GM18508 (cell line): ENCODE data around the gene LGALS3BP.
"Not testable (repeated sequence)": the region's sequence is repeated elsewhere in the genome, so short reads cannot be mapped to it uniquely, and the experiment has no call there.

ENCODE experiments used
- ATAC-seq: cut with Tn5 transposase; IDR thresholded peaks from one replicate; pipeline ENCODE4 v1.9.1; 2021; ENCODE audit warnings: moderate number of reproducible peaks; ENCODE audit not compliant: insufficient read depth, unreplicated experiment

The LGALS3BP gene, protein sequence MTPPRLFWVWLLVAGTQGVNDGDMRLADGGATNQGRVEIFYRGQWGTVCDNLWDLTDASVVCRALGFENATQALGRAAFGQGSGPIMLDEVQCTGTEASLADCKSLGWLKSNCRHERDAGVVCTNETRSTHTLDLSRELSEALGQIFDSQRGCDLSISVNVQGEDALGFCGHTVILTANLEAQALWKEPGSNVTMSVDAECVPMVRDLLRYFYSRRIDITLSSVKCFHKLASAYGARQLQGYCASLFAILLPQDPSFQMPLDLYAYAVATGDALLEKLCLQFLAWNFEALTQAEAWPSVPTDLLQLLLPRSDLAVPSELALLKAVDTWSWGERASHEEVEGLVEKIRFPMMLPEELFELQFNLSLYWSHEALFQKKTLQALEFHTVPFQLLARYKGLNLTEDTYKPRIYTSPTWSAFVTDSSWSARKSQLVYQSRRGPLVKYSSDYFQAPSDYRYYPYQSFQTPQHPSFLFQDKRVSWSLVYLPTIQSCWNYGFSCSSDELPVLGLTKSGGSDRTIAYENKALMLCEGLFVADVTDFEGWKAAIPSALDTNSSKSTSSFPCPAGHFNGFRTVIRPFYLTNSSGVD

DNA sequence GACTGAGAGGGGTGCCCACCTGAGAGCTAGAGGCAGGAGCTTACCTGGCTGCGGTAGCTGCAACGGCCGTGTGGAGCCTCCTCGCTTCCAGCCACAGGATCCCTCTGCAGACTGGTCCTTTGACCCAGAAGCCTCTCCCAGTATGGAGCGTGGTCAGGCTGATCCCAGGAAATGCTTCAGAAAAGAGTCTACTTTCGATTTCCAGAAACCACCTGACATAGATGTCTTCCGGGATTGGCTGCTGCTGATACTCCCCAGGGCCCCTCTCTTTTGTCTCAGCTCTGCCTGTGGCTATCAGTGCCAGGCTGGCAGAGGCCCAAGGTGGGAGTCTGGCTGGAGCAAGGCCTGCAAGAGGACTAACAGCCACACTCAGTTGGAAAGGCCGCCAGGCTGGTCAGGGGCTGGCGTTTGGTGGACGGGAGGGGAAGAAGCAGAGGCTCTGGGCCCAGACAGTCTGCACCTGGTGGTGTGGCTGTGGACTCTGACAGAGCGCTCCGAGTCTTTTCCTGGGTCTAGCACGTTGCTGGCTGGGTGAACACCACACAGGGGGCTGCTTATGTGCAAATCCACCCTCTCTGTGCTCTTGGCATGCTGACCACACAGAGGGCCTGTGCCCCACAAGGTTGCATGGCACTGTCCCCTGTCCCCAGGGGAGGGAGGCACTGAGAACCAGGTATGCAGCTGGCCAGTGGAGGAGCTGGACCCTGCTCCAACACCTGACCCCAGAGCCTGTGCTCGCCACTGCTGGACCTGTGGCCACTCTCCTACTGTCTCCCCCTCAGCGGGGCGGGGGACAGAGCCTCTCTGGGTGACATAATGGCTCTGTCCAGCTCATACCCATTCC, at the start of gene LGALS3BP:
Gene LGALS3BP (minus strand): TSS at position 144 of the 844 bp plus-strand sequence. CDS start 2,732 bp downstream, outside the sequence.
- ATAC-seq, result no peak

DNA sequence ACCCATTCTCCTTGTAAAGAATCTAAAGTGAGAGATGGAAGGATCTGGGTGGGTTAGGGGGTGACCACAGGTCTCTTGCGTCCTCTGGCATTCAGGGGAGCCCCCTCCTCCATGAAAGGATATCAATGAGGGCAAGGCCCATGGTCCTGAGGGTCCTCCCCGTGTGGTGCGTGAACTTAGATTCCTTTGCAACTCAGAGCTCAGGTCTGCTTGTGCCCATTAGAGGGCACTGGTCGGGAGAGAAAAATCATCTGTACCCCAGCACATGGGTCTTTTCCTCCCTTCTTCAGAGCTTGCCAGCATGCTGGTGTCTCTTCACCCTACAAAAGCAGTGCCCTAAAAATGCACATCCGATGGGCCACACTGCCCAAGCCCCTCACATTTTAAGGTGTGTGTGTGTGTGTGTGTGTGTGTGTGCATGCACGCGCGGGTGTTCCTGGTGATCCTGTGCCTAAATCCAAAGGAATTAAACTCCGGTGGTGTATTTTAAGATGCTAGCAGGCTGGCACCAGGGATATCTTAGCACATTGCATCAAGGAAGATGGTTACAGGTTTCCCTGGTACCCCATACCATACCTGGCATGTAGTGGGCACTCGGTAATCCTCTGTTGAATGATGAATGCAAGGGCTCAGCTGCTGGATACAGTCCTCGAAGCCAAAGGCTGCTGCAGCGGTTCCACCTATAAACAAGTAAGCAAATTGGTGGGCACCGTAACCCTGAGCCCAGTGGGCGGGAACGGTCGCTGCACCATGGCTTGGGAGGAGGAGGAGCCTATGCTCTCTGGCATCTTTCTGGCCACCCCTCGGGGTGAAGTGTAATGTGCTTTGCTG, 49.0 kb upstream of the LGALS3BP start:
- ATAC-seq, result no peak

DNA sequence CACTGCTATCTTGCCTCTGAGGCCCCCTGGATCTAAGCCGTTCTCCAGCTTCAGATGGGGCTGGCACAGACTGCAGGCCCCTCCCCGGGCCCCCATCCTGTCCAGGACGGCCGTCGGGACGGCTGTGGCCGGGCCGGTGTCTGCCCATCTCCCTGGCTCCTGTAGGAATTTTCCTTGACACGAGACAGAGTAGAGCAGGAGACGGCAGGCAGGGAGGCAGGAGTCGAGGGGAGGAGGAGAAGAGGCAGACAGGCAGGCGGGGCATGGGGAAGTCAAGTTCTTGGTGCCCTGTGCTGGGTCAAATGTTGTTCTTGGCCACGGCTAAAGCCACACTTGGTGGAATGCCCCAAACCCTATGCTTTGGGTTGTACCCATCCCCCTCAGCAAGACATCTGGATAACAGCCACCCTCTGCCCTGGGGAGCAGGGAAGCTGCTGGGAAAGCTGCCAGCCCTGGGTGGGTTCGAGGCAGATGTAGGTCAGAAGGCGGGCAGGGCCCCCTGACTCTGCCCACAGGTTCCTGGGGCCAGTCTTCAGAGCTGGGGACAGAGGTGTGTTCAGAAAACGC, 48.3 kb upstream of the LGALS3BP start:
- ATAC-seq, result no peak

DNA sequence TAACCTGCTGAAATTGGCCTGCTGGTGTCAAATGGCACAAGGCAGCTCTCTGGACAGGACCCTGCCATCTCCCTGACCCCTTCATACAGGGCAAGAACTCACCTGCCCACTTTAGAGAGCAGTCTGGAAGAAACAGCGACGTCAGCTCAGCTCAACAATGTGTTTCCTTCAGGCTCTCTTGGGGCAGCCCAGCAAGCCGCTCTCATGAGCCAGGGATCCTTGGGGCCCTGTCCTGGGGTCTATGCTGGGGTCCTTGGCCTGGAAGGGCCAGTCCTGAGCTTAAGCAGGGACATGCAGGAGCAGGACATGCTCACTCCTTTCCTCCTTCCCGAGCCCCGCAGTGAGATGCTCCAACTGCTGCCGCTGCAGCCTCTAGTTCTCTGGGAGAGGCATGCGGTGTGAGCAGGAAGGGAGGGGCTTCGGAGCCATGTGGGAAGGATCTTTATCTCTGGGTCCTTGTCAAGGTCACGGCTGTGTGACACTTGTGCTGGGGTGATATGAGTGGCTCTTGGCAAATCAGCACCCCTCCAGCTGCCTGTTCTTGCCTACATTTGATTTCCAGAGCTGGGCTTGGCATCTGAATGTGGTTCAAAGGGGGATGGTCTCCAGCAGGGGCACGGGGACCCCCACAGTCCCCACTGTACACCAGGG, 47.7 kb upstream of the LGALS3BP start:
- no peak for ATAC-seq

DNA sequence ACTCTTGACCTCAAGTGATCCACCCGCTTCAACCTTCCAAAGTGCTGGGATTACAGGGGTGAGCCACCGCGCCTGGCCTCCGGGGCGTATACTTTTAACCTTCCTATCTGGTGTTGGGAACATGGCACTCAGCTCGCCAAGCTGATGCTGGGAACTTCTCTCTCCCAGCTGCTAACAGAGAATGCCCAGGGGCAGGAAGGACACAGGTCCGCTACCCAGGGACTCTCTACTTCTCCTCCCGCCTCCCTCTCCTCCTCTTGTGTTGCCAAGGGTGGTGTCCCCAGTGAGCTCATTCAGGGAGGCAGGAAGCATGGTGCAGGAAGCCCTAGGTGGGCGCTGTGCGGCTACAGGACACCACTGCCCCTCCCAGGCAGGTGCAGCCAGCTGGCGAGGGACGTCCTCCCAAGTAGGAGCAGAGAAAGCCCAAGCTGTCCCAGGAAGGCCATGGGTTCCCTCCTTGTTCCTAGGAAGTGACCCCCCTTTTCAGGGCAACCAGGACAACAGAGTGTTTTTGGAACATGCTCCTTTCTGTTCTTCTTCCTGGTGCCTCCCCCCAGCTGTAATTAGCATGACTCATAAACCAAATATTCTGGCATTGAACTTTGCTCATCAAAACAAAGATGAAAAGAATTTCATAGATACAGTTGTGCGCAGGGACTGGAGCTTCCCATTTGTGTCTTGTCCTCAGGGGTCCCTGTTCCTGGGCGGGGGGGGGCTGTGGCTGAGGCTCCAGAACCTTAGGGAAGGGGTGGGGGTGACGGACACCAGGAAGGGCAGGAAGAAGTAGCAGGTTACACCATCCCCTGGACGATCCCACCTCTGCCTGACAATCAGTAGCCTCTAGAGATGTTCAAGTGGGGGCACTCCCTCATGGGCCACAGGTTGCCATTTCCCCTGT, 46.9 kb upstream of the LGALS3BP start:
- ATAC-seq, result no peak

DNA sequence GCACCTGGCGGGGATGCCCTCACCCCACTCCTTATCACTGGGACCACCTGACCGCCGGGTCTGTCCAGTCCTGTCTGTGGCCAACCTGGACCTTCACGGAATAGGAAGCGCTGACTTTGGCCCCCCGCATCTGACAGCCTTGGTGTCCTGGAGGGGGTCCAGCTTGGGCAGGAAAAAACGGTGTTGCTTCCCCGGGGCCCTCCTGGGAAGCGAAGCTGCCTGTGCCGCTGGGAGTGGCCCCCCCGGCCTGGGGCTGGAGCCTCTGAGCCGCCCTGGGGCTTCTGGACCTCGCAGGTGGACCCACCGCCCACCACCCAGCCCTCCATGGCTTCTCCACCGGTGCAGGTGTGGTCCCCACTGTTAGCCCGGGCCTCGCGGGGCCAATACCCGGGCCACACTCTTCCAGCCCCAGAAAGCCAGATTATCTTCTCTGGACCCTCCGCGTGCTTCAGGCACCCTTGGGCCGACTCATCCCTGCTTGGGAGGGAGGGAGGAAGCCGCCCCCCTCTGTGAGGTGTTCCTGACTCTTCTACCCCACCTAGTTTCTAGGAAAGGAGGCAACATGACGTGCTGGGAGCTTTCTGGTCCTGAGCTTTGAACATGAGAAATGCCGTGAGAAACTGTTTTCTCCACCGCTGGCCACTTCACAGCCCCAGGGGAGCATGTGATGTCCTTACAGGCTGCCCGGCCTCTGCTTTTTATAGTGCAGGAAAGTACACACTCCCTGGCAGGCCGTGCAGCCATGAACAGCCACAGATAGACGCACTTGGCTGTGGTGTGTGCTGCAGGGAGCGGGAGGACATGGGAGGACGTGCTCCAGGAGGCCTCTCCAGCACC, 45.4 kb upstream of the LGALS3BP start:
- no peak for ATAC-seq

DNA sequence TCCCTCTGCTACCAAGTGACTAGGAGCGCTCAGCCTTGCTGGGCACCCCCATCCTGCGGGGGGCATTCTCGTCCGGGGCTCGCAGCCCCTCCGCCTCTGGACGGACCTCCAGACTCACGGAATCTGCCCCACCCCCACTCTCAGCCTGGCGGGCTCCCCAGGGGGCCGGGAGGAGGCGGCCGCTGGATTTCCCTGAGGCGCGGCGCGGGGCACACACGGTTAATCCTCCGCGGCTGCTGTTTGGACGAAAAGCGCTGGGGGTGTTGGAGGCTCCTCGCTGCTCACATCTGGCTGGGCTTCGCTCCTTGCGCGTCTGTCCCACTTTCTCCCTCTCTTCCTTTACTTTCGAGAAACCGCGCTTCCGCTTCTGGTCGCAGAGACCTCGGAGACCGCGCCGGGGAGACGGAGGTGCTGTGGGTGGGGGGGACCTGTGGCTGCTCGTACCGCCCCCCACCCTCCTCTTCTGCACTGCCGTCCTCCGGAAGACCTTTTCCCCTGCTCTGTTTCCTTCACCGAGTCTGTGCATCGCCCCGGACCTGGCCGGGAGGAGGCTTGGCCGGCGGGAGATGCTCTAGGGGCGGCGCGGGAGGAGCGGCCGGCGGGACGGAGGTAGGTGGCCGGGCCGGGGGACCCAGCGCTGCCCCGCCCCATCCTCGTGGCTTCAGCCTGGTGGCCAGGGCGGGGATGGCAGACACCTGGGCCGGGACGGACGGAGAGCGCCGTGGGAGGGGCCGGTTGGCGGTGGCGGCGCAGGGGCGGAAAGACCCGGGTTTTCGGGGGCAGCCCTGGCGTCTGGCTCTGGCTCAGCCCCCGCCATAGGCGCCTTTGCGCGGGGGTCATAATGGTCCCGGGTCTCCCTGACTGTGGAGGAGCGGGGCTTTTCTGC, 44.4 kb upstream of the LGALS3BP start, which contains the start of gene C1QTNF1:
Gene C1QTNF1 (plus strand): TSS at position 284 of the 886 bp plus-strand sequence. CDS start 19,800 bp downstream, outside the sequence.
- ATAC-seq, result no peak

DNA sequence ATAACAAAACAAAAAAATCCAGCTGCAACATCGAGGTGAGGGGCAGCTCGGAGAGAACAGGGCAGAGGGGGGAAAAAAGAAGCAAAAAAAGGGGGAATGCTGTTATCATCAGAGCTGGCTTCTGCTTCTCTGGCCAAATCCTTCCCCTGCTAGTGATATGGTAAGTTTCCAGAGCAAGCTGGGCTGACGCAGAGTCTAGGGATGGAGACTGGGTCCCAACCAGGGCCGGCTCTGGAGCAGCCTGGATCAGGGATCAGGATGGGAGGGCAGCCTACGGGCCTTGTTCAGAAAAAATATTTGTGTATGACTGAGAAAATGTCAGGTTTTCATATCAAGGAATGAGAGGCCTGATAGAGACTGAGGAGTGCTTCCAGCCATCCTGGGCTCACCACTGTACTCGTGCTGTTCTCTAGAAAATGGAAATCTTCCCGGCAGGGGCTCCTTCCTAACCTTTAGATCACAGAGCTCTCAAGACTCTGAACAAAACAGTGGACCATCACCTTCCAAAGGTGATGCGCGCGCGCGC, 43.5 kb upstream of the LGALS3BP start:
- no peak for ATAC-seq

DNA sequence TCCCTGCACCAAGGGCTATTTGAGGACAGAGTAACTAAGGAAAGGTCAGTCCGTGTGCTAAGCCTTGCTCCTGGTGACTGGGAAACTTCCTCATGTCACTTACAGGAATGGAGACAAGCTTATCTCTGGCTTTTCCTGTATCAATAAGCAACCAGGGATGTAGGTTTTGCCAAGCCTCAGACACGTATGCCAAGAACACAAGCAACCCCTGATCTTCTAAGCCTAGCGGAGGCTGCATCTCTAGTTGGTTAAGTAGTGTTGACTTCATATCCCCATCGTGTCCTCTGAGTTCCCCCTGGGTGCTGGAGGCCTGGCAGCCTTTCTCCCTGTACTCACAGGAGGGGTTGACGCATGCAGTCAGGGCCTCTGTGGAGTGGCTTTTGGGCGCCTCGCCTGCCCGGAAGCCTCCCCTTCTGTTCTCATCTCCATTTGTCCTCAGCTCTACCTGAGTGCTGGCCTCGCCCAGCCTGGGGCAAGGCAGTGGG, 42.8 kb upstream of the LGALS3BP start:
- ATAC-seq, result no peak

DNA sequence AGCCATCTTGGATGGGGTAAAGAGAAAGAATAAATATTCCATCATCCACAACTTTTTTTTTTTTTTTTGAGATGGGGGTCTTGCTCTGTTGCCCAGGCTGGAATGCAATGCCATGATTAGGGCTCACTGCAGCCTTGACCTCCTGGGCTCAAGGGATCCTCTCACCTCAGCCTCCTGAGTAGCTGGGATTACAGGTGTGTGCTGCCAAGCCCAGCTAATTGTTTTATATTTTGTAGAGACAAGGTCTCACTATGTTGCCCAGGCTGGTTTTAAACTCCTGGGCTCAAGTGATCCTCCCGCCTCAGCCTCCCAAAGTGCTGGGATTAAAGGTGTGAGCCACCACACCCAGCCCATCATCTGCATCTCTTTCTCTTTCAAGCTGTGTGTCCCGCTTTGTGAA, 42.2 kb upstream of the LGALS3BP start:
- ATAC-seq, result not testable (repeated sequence)

DNA sequence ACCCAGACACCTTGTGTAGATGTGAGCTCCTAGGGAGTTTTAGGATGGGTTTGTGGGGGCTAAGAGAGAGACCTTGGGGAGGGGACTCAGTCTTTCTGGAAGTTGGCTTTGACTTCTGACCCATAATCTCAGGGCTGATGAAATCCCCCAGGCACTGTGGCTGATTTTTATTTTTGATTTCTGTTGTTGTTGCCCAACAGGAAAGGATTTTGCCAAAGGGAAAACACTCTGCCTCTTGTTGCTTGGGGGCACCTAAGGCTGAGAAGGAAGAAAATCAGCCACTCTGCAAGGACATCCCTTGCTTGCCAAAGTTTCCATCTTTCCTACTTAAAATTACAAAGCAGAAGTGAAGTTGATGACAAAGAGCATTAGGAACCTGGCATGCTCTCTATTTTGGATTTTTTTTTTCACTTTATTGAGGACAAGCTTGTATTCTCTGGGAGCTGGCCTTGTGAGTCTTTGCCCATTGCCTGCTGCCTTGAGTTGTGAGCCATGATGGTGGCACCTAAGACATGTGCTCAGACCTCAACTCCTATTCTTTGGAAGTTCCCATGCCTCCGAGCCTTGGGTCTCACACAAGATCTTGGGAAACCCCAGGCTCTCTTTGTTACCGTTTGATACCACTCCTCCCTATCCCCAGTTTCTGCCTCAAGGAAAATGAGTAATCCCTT, 41.0 kb upstream of the LGALS3BP start:
- ATAC-seq, result no peak

DNA sequence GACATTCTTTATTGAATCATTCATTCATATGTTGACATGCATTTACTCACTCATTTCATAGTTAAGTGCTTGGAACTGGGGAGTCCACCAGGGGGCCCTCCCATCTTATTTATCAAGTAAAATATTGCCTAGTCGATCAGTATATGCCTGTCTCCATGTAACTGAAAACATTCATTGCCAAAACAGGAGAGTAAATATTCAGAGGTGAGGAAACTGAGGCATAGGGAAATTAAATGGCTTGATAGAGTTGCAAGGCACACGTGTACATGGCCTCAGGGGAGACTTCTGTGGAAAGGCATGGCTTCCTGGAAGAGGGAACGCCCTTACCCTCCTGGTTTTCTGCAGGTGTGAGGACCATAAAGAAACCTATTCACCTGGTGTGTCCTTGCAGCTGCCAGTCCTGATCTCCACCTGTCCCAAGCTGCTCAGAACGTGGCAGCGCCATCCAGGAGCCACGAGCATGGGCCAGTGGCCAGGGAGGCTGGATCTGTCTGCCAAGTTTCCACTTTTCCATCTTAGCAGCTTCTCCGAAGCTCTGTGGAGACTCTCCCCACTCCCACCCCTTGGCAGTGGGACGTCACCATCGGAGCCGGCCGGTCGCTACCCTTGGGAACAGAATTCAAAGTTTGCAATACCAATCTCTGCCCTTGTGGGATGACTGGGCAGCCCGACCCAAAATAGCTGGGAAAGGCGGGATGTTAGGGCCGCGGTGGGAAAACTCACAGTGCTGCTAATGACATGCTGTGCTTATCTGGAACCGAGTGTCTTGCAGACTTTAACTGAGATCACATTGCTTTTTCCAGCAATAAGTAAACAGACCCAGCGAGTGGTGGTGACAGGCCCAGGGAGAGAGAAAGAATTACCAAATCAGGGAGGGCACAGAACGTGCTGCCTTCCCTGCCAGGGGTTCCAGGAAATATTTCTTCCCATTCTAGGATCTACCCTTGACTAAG, 40.2 kb upstream of the LGALS3BP start:
- no peak for ATAC-seq

DNA sequence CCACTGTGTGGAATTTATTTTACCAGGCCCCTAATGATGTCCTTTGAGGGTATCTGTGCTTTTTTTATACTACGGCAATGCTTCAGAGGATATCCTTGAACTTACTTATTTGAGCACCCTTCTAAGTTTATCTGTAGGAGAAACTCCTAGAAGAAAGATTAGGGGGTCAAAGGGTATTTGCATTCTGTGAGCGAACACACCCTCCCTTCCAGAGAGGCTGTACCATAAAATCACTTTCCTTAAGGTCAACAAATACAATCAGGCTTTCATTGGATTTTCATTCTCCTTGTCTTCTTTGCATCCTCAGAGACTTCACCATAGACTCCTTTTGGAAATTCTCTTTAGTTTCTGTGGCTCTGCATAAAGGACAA, 39.5 kb upstream of the LGALS3BP start:
- no peak for ATAC-seq

DNA sequence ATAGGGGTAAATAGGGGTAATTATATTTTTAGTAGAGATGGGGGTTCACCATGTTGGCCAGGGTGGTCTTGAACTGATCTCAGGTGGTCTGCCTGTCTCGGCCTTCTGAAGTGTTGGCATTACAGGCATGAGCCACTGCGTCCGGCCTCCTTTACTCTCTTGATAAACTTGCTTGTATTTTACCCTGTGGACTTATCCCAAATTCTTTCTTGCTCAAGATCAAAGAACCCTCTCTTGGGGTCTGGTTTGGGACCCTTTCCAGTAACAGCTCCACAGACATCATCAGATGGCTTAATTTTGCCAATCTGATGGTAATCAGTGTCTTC, 38.6 kb upstream of the LGALS3BP start:
- ATAC-seq, result no peak
